Astrocyte of the cerebellum (primary cell): ENCODE data around the gene PARD3B.
"Not testable (repeated sequence)": the region's sequence is repeated elsewhere in the genome, so short reads cannot be mapped to it uniquely, and the experiment has no call there.

Experiments used
- DNase-seq: peaks from one replicate; pipeline ENCODE4 v3.0.0-alpha.2; 2011; ENCODE audit warnings: low read depth
- H3K4me3 ChIP-seq: 2 replicates; pipeline ENCODE4 v1.5.1; 2011; ENCODE audit warnings: mild to moderate bottlenecking, low read depth, low read length, moderate library complexity
- CTCF ChIP-seq: IDR thresholded peaks from 2 replicates; pipeline ENCODE4 v1.5.1; 2012; ENCODE audit warnings: low read length, low read depth, moderate library complexity, mild to moderate bottlenecking; ENCODE audit errors: missing control alignments
- in situ Hi-C: cut with HindIII; loops from 2 replicates; pipeline ENCODE4 v1.10.0; 2017; ENCODE audit warnings: low sequenced_read_pairs

The PARD3B gene

DNA sequence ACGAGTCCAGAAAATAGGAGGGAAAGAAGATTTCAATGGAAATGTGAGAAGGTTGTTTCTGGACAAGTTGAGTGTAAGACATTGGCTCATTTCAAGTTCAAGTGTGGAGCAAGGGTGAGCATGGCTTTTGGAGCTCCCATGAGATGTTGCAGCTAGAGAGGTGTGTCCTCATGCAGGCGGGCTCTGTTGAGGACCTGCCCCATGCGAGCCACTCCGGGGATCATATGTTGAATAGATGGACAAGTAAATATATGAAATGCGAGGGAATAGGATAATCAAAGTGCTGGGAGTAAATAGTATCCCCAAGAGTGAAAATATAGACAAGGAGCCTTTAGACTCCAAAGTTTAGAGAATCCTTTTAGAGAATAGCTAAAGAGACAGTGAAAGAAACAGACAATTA, 936.6 kb downstream of the PARD3B start:
- H3K4me3 ChIP-seq: no peak overlapping the region
- no peak for DNase-seq
- in situ Hi-C loops: no loop called here
- no peak for TF ChIP-seq CTCF

- no peak overlapping the region for H3K4me3 ChIP-seq
- in situ Hi-C loops: no loop called here
- DNase-seq: no peak
- TF ChIP-seq CTCF: no peak
Observed at GRCh38 chr2:205482399-205483081, 937.3 kb downstream of the PARD3B start.

DNA sequence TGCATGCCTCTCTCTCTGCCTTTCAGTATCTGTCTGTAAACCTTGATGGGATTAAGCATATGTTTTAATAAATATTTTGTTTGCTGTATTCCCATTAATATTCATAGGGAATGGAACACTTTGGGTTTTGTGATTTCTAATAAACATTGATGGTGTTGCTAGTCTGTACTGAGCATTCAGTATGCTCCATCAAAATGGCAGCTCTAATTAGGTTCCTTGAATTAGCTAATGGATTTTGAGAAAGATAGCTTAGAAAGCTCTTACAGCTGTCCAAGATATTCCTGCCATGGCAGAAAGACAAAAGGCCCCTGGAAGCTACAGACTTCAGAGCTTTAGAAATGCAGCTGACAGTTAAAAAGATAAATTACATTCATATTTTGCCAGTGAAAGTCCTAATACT, 937.8 kb downstream of the PARD3B start:
- TF ChIP-seq CTCF: no peak
- no peak overlapping the region for H3K4me3 ChIP-seq
- no peak for DNase-seq
- in situ Hi-C loops: no loop called here

- no peak for TF ChIP-seq CTCF
- in situ Hi-C loops: no loop called here
- no peak overlapping the region for H3K4me3 ChIP-seq
- DNase-seq: no peak
Observed at GRCh38 chr2:205484215-205484614, 938.9 kb downstream of the PARD3B start.

- DNase-seq: no peak
- TF ChIP-seq CTCF: no peak
- in situ Hi-C loops: no loop called here
- H3K4me3 ChIP-seq: no peak overlapping the region
Observed at GRCh38 chr2:205484764-205485163, 939.5 kb downstream of the PARD3B start.

DNA sequence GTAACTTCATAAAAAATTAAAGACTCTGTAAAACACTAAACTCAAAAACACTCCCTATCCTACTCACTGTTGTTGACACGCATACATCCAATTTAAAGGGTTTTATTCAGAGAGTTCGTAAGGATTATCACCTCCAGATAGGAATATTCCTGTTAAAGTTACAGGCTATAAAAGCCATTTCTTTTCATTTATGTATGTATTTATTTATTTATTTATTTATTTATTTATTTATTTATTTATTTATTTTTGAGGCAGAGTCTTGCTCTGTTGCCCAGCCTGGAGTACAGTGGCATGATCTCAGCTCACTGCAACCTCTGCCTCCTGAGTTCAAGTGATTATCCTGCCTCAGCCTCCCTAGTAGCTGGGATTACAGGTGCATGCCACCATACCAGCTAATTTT, 948.3 kb downstream of the PARD3B start:
- H3K4me3 ChIP-seq, DNase-seq, in situ Hi-C loops: not testable (repeated sequence)

DNA sequence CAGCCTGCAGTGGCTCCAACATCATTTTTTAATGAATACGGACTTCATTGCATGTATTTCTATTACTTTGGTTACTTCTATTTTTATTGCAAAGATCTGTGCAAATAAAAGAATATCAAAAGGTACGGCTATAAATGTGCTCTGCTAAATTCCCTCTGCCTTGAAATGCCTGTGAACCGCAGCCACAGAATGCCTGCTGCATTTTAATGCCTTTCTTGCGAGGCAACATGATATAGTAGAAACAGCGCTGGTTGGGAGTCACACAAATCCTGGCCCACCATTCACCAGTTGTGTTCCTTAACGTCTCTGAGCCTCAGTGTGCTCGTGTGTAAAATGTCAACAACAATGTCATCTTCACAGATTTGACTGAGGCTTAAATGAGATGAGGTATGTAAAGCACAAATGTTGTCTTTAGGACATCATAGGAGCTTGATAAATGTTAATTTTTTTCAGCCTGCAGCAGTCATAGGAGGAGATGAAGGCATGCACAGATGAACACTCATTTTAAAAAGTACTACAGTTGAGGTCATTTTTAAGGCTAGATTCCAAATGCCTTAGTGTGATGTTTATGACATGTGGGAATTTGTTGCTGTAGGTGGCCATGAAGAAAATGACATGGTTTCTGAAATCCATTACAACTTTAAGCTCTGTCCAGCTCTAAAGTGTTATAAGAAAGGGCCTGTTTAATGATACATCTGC, 949.4 kb downstream of the PARD3B start:
- DNase-seq: no peak
- no peak for TF ChIP-seq CTCF
- no peak overlapping the region for H3K4me3 ChIP-seq
- in situ Hi-C loops: no loop called here
